ENCODE data around the gene HIRIP3.
"Not testable (repeated sequence)": the region's sequence is repeated elsewhere in the genome, so short reads cannot be mapped to it uniquely, and the experiment has no call there.

Gene HIRIP3

GRCh38 chr16:30017277-30017656 is 21.9 kb upstream of the HIRIP3 start:
- DNase-seq (ENCODE audit: low read depth in 1 of 2, low spot score in 1 of 2): no peak

GRCh38 chr16:30016555-30017276 is 21.3 kb upstream of the HIRIP3 start:
- no peak for DNase-seq (ENCODE audit: low read depth in 1 of 2, low spot score in 1 of 2)

GRCh38 chr16:30015450-30015849 is 20.0 kb upstream of the HIRIP3 start:
- not testable (repeated sequence) for DNase-seq (ENCODE audit: low read depth in 1 of 2, low spot score in 1 of 2)

- DNase-seq (ENCODE audit: low read depth in 1 of 2, low spot score in 1 of 2): not testable (repeated sequence)
Measured at GRCh38 chr16:30012598-30012997, 17.2 kb upstream of the HIRIP3 start.

- DNase-seq (ENCODE audit: low read depth in 1 of 2, low spot score in 1 of 2): no peak
Measured at GRCh38 chr16:30011714-30012504, 16.5 kb upstream of the HIRIP3 start.

- no peak for DNase-seq (ENCODE audit: low read depth in 1 of 2, low spot score in 1 of 2)
Measured at GRCh38 chr16:30010844-30011713, 15.7 kb upstream of the HIRIP3 start, which contains the start of gene DOC2A. Gene DOC2A (minus strand): TSS chr16:30011027. CDS start chr16:30010222, 805 bp downstream.

- DNase-seq (ENCODE audit: low read depth in 1 of 2, low spot score in 1 of 2): no peak
Measured at GRCh38 chr16:30009990-30010843, 14.8 kb upstream of the HIRIP3 start.

GRCh38 chr16:30009085-30009862 is 13.9 kb upstream of the HIRIP3 start:
- no peak for DNase-seq (ENCODE audit: low read depth in 1 of 2, low spot score in 1 of 2)

GRCh38 chr16:30007378-30007895 is 12.0 kb upstream of the HIRIP3 start:
- DNase-seq (ENCODE audit: low read depth in 1 of 2, low spot score in 1 of 2): no peak

- no peak for DNase-seq (ENCODE audit: low read depth in 1 of 2, low spot score in 1 of 2)
Measured at GRCh38 chr16:30006659-30007377, 11.4 kb upstream of the HIRIP3 start.

- DNase-seq (ENCODE audit: low read depth in 1 of 2, low spot score in 1 of 2): no peak
Measured at GRCh38 chr16:30006095-30006473, 10.7 kb upstream of the HIRIP3 start.

GRCh38 chr16:30005341-30006094 is 10.1 kb upstream of the HIRIP3 start:
- no peak for DNase-seq (ENCODE audit: low read depth in 1 of 2, low spot score in 1 of 2)

- no peak for DNase-seq (ENCODE audit: low read depth in 1 of 2, low spot score in 1 of 2)
Measured at GRCh38 chr16:30004811-30005242, 9.4 kb upstream of the HIRIP3 start.

- no peak for DNase-seq (ENCODE audit: low read depth in 1 of 2, low spot score in 1 of 2)
Measured at GRCh38 chr16:30004424-30004776, 9.0 kb upstream of the HIRIP3 start.

- no peak for DNase-seq (ENCODE audit: low read depth in 1 of 2, low spot score in 1 of 2)
Measured at GRCh38 chr16:30003670-30004423, 8.4 kb upstream of the HIRIP3 start.

- no peak for DNase-seq (ENCODE audit: low read depth in 1 of 2, low spot score in 1 of 2)
Measured at GRCh38 chr16:30002614-30003346, 7.4 kb upstream of the HIRIP3 start.
